ENCODE measurements around the gene DHX36.

- TF ChIP-seq, protein P1, sequence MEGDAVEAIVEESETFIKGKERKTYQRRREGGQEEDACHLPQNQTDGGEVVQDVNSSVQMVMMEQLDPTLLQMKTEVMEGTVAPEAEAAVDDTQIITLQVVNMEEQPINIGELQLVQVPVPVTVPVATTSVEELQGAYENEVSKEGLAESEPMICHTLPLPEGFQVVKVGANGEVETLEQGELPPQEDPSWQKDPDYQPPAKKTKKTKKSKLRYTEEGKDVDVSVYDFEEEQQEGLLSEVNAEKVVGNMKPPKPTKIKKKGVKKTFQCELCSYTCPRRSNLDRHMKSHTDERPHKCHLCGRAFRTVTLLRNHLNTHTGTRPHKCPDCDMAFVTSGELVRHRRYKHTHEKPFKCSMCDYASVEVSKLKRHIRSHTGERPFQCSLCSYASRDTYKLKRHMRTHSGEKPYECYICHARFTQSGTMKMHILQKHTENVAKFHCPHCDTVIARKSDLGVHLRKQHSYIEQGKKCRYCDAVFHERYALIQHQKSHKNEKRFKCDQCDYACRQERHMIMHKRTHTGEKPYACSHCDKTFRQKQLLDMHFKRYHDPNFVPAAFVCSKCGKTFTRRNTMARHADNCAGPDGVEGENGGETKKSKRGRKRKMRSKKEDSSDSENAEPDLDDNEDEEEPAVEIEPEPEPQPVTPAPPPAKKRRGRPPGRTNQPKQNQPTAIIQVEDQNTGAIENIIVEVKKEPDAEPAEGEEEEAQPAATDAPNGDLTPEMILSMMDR (conservative IDR thresholded peaks at IDR 0.05; ENCODE audit: low read depth, low read length), result no peak
- TF ChIP-seq EZH2 (IDR thresholded peaks at IDR 0.05; ENCODE audit: borderline replicate concordance, low read depth, low read length, poor library complexity, severe bottlenecking), result no peak
These were observed 30.3 kb downstream of the DHX36 start for GRCh38 chr3:154294016-154294415.
